GM10248 (cell line): ENCODE results near the gene FBXW2.

Experiments used
- CTCF ChIA-PET: fragments of 300-600 bp; sonication (Branson Sonifier 250); formaldehyde crosslinking; extraction: SDS; loops from one replicate; lab custom pipeline; 2021; ENCODE audit warnings: antibody characterized with exemption; lab: Yijun Ruan, JAX
- POLR2A ChIA-PET: fragments of 350-650 bp; sonication (Branson Sonifier 250); formaldehyde crosslinking; extraction: SDS; loops from one replicate; lab custom pipeline; 2020; ENCODE audit warnings: antibody characterized with exemption; lab: Yijun Ruan, JAX
- DNase-seq: peaks from one replicate; pipeline ENCODE4 v3.0.0; 2012; ENCODE audit errors: extremely low spot score
- TF ChIP-seq, protein P1 (sequence below): IDR thresholded peaks from 2 replicates; pipeline ENCODE4 v1.5.1; 2012; ENCODE audit warnings: mild to moderate bottlenecking, low read depth; ENCODE audit errors: extremely low read depth, missing control alignments, control extremely low read depth

Gene FBXW2

DNA sequence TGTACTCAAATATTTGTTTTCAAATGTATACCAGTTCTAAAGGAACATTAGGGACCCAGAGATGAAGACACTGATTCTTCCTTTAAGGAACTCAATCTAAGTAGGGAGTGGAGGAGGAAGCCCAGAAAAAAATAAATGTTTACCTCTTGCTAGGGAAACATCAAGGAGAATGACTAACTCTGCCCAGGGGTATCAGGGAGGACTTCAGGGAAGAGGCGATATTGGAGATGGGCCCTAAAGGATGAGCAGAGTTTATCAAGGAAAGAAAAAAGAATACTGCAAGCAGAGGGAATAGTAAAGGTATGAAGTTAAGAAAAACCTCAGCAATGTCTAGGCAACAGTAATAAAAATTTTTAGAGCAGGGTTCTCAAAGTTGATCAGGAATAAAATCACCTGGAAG, 16.4 kb downstream of the FBXW2 start:
- no peak for DNase-seq
- TF ChIP-seq, protein P1, sequence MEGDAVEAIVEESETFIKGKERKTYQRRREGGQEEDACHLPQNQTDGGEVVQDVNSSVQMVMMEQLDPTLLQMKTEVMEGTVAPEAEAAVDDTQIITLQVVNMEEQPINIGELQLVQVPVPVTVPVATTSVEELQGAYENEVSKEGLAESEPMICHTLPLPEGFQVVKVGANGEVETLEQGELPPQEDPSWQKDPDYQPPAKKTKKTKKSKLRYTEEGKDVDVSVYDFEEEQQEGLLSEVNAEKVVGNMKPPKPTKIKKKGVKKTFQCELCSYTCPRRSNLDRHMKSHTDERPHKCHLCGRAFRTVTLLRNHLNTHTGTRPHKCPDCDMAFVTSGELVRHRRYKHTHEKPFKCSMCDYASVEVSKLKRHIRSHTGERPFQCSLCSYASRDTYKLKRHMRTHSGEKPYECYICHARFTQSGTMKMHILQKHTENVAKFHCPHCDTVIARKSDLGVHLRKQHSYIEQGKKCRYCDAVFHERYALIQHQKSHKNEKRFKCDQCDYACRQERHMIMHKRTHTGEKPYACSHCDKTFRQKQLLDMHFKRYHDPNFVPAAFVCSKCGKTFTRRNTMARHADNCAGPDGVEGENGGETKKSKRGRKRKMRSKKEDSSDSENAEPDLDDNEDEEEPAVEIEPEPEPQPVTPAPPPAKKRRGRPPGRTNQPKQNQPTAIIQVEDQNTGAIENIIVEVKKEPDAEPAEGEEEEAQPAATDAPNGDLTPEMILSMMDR = no peak
- CTCF ChIA-PET = interaction anchor here (2.3 kb wide), 1 partner anchor 10 kb away, joined by 10 read pairs; no protein-coding TSS in a partner anchor
- POLR2A ChIA-PET = no interaction called here

DNA sequence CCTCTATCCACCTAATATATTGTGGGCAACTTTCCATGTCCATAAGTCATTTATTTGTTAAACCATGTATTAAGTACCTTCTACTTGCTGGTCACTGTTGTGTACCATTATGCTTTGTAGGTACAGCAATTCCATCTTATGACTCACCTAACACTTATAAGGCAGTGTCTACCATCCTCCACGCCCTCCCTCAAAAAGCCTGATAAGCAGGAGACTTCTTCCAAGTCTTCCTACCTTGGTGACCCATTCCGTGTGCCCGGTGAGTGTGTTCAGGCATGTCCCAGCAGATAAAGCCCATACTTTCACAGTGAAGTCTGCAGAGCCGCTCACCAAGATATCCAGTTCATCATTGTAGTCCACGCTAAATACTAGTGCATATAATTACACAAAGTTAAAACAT, 17.4 kb downstream of the FBXW2 start:
- ChIA-PET CTCF (interaction anchor here (2.3 kb wide), 1 partner anchor 9 kb away, joined by 10 read pairs; no protein-coding TSS in a partner anchor), POLR2A (no interaction called here)
- TF ChIP-seq, protein P1 = no peak
- DNase-seq = no peak

DNA sequence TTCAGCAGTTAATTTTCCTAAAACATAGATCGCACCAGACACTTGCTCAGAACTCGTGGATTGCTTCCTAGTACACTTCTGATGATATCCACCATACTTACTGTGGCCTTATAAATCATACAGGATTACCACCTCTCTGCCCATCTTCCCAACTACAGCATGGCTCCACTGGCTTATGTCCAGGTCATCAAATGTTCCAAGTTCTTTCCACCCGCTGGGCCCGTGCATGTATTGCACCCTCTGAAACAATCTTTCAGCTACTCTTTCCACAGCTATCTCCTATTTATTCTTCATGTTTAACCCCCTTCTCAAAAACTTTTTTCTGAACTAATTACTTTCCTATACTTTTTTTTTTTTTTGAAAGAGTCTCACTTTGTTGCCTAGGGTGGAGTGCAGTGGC, 18.5 kb downstream of the FBXW2 start:
- TF ChIP-seq, protein P1 = no peak
- ChIA-PET CTCF (interaction anchor here (0.6 to 3.1 kb wide), 3 partner anchors 11 to 254 kb away, joined by 3 to 12 read pairs (median 6); no protein-coding TSS in a partner anchor), POLR2A (interaction anchor here (0.7 kb wide), 1 partner anchor 25 kb away, joined by 3 read pairs; no protein-coding TSS in a partner anchor)
- no peak for DNase-seq

DNA sequence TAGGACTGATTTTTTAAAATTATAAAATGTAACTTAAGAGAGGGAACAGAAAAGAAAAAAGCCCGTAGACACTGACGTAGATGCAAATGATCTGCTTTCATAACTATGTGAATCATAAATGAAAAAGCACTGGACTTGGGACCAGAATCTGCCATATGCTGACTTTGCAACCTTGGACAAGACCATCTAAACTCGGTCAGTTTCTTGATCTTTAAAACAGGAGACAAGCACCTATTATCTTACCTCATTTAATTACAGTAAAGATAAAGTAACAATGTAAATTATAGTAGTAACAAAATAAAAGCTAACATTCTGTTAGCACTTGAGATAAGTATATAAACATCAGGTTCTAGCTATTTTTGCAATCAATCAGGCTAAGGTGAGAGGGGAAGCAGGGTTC, 20.0 kb downstream of the FBXW2 start:
- TF ChIP-seq, protein P1 = no peak
- CTCF ChIA-PET = interaction anchor here (0.9 to 3.1 kb wide), 5 partner anchors 9 to 166 kb away, joined by 3 to 12 read pairs (median 4); no protein-coding TSS in a partner anchor
- POLR2A ChIA-PET = no interaction called here
- no peak for DNase-seq

DNA sequence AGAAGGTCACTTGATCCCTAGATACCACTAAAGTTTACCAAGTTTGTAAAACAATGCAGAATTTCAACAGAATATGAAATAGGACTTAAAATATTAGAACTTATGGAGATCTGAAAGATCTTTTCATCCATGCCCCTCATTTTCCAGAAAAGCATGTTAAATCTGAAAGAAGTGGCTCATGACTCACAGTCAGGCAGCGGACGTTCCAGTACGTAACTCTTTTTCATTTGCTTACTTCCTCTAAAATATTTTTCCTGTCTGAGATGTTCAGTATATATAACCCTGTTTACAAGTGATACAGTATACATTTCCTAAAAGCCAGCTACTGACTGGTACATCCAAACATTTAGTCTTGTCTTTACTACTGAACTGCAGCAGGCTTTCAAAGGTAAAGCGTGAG, 22.3 kb downstream of the FBXW2 start:
- CTCF ChIA-PET = interaction anchor here (0.6 to 1.0 kb wide), 2 partner anchors 8 to 16 kb away, joined by 3 read pairs; no protein-coding TSS in a partner anchor
- TF ChIP-seq, protein P1 = no peak
- POLR2A ChIA-PET = no interaction called here
- DNase-seq = no peak

DNA sequence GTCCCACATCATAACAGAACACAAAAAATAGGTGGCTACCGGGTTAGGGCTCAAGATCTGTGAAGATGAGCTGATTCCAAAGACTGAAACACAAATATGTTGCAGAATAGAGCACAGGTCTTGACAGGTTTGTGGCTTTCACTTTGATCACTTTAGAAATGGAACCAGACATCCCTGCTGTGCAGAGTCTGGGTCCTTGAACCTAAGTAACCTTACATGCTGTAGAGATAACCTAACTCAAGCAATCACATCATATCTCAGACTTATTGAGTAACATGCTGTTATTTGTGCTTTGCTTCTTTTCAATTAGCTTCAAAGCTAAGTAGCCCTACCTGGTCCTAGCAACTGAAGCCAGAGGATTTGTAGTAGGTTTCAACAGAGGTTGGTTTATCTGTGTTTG, 24.3 kb downstream of the FBXW2 start:
- POLR2A ChIA-PET = interaction anchor here (1.1 kb wide), 1 partner anchor 20 kb away, joined by 3 read pairs; no protein-coding TSS in a partner anchor

More for the DNA sequence above, 24.3 kb downstream of the FBXW2 start:
- TF ChIP-seq, protein P1 = no peak
- DNase-seq = no peak
- CTCF ChIA-PET = interaction anchor here (8.3 kb wide), 1 partner anchor 14 kb away, joined by 80 read pairs; no protein-coding TSS in a partner anchor
